ENCODE data around the gene NDUFAF8. TPM values are rescaled to one million over a fixed set of nuclear protein-coding genes. Genes with fewer than 3 reads are reported as not detected.

Gene NDUFAF8
- total RNA-seq, 1 experiment from 2014 or later: 102 TPM

- no peaks in the 10 kb centered on the region for H3K9me2 ChIP-seq (ENCODE audit: insufficient read depth)
- DNase-seq (ENCODE audit: low read depth, low spot score): no peak
- H2AFZ ChIP-seq (ENCODE audit: low read depth, low read length, poor library complexity, severe bottlenecking): no peak overlapping the region
- no peak for ATAC-seq
- no peaks in the 10 kb centered on the region for H4K20me1 ChIP-seq (ENCODE audit: insufficient read depth)
- BruUV-seq (replicated peaks): no TSS peak
- no peaks in the 10 kb centered on the region for H3K9me3 ChIP-seq (ENCODE audit: control insufficient read depth in 1 of 2, insufficient read depth in 1 of 2, low read depth in 1 of 2, low read length in 2 of 2)
- peaks cover 17% of the 10 kb centered on the region; the same call in 1 of the 2 replicates for H3K79me2 ChIP-seq (ENCODE audit: insufficient read depth, low read length)
- ChIA-PET POLR2A (no interaction called here), CTCF (no interaction called here), RAD21 (ENCODE audit: low non-redundant PET in 1 of 2, low total read pairs in 2 of 2, uncharacterized antibody in 2 of 2, unreplicated experiment in 2 of 2) (no interaction called here)
- intact Hi-C loops (cut with micrococcal nuclease): no loop called here
- H3K4me3 ChIP-seq (replicated peaks in 1 of 2; ENCODE audit: low read depth in 1 of 2, low read length in 2 of 2): no peak overlapping the region
- H3K27me3 ChIP-seq (ENCODE audit: insufficient read depth, low read length): no peaks in the 10 kb centered on the region
- H3K9ac ChIP-seq (ENCODE audit: low read length): no peak overlapping the region
- H3K27ac ChIP-seq (ENCODE audit: low read depth, low read length): no peak overlapping the region
- no peak overlapping the region for H3K4me2 ChIP-seq (ENCODE audit: low read length)
- peaks cover 45 to 53% of the 10 kb centered on the region in 2 experiments; a peak in 3 of 4 replicates for H3K36me3 ChIP-seq (ENCODE audit: control insufficient read depth in 1 of 2, insufficient read depth in 2 of 2, low read length in 2 of 2)
- H3K4me1 ChIP-seq (ENCODE audit: control insufficient read depth in 1 of 2, insufficient read depth in 2 of 2, low read length in 2 of 2): no peaks in the 10 kb centered on the region
- TF ChIP-seq ELF1 (IDR thresholded peaks at IDR 0.05; ENCODE audit: borderline replicate concordance, low read depth): no peak
- TF ChIP-seq SP1 (IDR thresholded peaks at IDR 0.05; ENCODE audit: low read depth): no peak
- TF ChIP-seq CEBPB (IDR thresholded peaks at IDR 0.05; ENCODE audit: low read depth): no peak
- TF ChIP-seq YY1 (IDR thresholded peaks at IDR 0.05; ENCODE audit: extremely low read depth, insufficient replicate concordance, low read depth, low read length): no peak
- TF ChIP-seq TCF7L2 (IDR thresholded peaks at IDR 0.05; ENCODE audit: borderline replicate concordance, extremely low read depth, insufficient read depth, insufficient read length): no peak
- TF ChIP-seq MAX (IDR thresholded peaks at IDR 0.05): no peak
- TF ChIP-seq EGR1 (IDR thresholded peaks at IDR 0.05; ENCODE audit: low read depth): no peak
- TF ChIP-seq SRF (IDR thresholded peaks at IDR 0.05; ENCODE audit: low read depth): no peak
- TF ChIP-seq POLR2A (IDR thresholded peaks at IDR 0.05; ENCODE audit: borderline replicate concordance, extremely low read depth, insufficient read depth, insufficient read length): no peak
- TF ChIP-seq RAD21 (IDR thresholded peaks at IDR 0.05; ENCODE audit: low read depth): no peak
- TF ChIP-seq POLR2AphosphoS5 (IDR thresholded peaks at IDR 0.05; ENCODE audit: low read depth, low read length): no peak
- no peak for TF ChIP-seq SIN3A (IDR thresholded peaks at IDR 0.05; ENCODE audit: low read depth)
- TF ChIP-seq EZH2 (IDR thresholded peaks at IDR 0.05): no peak
- no peak for TF ChIP-seq ZNF274 (IDR thresholded peaks at IDR 0.05; ENCODE audit: low read depth, low read length)
- TF ChIP-seq, protein P1, sequence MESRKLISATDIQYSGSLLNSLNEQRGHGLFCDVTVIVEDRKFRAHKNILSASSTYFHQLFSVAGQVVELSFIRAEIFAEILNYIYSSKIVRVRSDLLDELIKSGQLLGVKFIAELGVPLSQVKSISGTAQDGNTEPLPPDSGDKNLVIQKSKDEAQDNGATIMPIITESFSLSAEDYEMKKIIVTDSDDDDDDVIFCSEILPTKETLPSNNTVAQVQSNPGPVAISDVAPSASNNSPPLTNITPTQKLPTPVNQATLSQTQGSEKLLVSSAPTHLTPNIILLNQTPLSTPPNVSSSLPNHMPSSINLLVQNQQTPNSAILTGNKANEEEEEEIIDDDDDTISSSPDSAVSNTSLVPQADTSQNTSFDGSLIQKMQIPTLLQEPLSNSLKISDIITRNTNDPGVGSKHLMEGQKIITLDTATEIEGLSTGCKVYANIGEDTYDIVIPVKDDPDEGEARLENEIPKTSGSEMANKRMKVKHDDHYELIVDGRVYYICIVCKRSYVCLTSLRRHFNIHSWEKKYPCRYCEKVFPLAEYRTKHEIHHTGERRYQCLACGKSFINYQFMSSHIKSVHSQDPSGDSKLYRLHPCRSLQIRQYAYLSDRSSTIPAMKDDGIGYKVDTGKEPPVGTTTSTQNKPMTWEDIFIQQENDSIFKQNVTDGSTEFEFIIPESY (IDR thresholded peaks at IDR 0.05; ENCODE audit: extremely low read depth, insufficient replicate concordance, low read length): no peak
- TF ChIP-seq, protein P2, sequence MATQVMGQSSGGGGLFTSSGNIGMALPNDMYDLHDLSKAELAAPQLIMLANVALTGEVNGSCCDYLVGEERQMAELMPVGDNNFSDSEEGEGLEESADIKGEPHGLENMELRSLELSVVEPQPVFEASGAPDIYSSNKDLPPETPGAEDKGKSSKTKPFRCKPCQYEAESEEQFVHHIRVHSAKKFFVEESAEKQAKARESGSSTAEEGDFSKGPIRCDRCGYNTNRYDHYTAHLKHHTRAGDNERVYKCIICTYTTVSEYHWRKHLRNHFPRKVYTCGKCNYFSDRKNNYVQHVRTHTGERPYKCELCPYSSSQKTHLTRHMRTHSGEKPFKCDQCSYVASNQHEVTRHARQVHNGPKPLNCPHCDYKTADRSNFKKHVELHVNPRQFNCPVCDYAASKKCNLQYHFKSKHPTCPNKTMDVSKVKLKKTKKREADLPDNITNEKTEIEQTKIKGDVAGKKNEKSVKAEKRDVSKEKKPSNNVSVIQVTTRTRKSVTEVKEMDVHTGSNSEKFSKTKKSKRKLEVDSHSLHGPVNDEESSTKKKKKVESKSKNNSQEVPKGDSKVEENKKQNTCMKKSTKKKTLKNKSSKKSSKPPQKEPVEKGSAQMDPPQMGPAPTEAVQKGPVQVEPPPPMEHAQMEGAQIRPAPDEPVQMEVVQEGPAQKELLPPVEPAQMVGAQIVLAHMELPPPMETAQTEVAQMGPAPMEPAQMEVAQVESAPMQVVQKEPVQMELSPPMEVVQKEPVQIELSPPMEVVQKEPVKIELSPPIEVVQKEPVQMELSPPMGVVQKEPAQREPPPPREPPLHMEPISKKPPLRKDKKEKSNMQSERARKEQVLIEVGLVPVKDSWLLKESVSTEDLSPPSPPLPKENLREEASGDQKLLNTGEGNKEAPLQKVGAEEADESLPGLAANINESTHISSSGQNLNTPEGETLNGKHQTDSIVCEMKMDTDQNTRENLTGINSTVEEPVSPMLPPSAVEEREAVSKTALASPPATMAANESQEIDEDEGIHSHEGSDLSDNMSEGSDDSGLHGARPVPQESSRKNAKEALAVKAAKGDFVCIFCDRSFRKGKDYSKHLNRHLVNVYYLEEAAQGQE (IDR thresholded peaks at IDR 0.05; ENCODE audit: low read depth): no peak
Measured at GRCh38 chr17:81276781-81277180, 37.7 kb downstream of the NDUFAF8 start.

Measured in HCT116 (cell line).